SK-N-MC (cell line): ENCODE results near the gene MCM6.

ENCODE experiments used
- EZH2 ChIP-seq: fragments of 200-600 bp; sonication (generic); IDR thresholded peaks from one replicate; pipeline ENCODE4 v1.6.1; 2017; ENCODE audit warnings: antibody characterized with exemption
- FOXP2 ChIP-seq: optimal IDR thresholded peaks from 2 replicates; pipeline ENCODE3; 2011; ENCODE audit warnings: mild to moderate bottlenecking, moderate library complexity; ENCODE audit not compliant: insufficient read depth; ENCODE audit errors: extremely low read length, control extremely low read depth
- POLR2AphosphoS5 ChIP-seq: IDR thresholded peaks from 2 replicates; pipeline ENCODE4 v1.6.1; 2012; ENCODE audit warnings: mild to moderate bottlenecking, low read depth, low read length, borderline replicate concordance

DNA sequence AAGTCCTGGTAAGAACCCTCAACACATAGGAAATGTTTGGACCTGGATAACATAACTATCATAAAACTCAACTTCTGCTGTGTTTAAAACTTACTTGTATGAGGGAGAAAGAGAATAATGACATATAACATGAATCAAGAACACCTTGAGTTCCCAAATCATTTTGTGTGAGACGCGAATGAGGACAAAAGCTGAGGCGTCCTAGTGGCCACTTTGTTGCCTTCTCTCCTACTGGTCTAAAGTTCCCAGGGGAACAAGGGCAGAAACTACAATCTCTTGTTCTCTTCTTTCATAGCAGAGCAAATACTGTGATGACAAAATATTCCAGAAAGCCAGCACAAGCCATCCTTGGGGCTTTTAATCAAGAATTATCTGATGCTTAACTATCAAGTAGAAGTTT lies 31.0 kb downstream of the MCM6 start:
- TF ChIP-seq POLR2AphosphoS5 (no peak), EZH2 (no peak), FOXP2 (no peak)
